Lung (tissue), 12 donors: ENCODE data around the gene ASMT. TPM values are rescaled to one million over a fixed set of nuclear protein-coding genes. Genes with fewer than 3 reads are reported as not detected.

ENCODE experiments used
- ATAC-seq: fragments of 200-7000 bp; cut with Tn5 transposase; one replicate; pipeline ENCODE4 v1.9.1; 2020; ENCODE audit warnings: moderate number of reproducible peaks; ENCODE audit not compliant: insufficient read depth, low FRiP score
- DNase-seq, 3 donors: peaks; one replicate each; pipeline ENCODE4 v3.0.0-alpha.2; 2013 to 2017
- H3K27ac ChIP-seq, 2 donors: one replicate each; pipeline ENCODE4 v1.5.1; 2013; ENCODE audit warnings: mild to moderate bottlenecking in 2 of 2, moderate library complexity in 2 of 2, control low read depth in 1 of 2, inconsistent platforms in 1 of 2, low read depth in 1 of 2, low read length in 1 of 2
- H3K27me3 ChIP-seq, 3 donors: one replicate each; pipeline ENCODE4 v1.5.1; 2013; ENCODE audit warnings: low read length in 2 of 3; ENCODE audit not compliant: control insufficient read depth in 3 of 3, insufficient read depth in 3 of 3
- H3K36me3 ChIP-seq, 4 donors: one replicate each; pipeline ENCODE4 v1.5.1; 2013; ENCODE audit warnings: low read length in 4 of 4, mild to moderate bottlenecking in 1 of 4, moderate library complexity in 1 of 4; ENCODE audit not compliant: control insufficient read depth in 4 of 4, insufficient read depth in 4 of 4
- H3K4me1 ChIP-seq, 5 donors: one replicate each; pipeline ENCODE4 v1.5.1; 2013; ENCODE audit warnings: low read length in 5 of 5, mild to moderate bottlenecking in 2 of 5, moderate library complexity in 1 of 5; ENCODE audit not compliant: control insufficient read depth in 5 of 5, insufficient read depth in 5 of 5
- H3K4me3 ChIP-seq: one replicate; pipeline ENCODE4 v1.5.1; 2013; ENCODE audit warnings: mild to moderate bottlenecking, control low read depth, moderate library complexity
- H3K9ac ChIP-seq, 2 donors: one replicate each; pipeline ENCODE4 v1.5.1; 2013; ENCODE audit warnings: low read length in 2 of 2, control low read depth in 1 of 2; ENCODE audit not compliant: insufficient read depth in 1 of 2
- H3K9me3 ChIP-seq, 4 donors: one replicate each; pipeline ENCODE4 v1.5.1; 2013; ENCODE audit warnings: low read length in 3 of 4, mild to moderate bottlenecking in 1 of 4, moderate library complexity in 1 of 4; ENCODE audit not compliant: control insufficient read depth in 4 of 4, insufficient read depth in 3 of 4
- WGBS, 2 donors: extraction: QIAGEN DNeasy Blood & Tissue Kit; methylation state at CpG; one replicate each; pipeline ENCODE4 v1.1.7; 2013; 5-methylcytosine and 5-hydroxymethylcytosine counted together
- polyA plus RNA-seq, 2 donors: library from polyadenylated mRNA; stranded (reverse); fragments of 200-250 nt; gene quantifications; one replicate each; pipeline ENCODE4 v1.2.1, GENCODE V29; 2013
- total RNA-seq, 2 donors: library from RNA; depleted of rRNA in 1 of 2; stranded (reverse); fragments of >200 nt in 1 of 2; gene quantifications; one replicate each; pipeline ENCODE4 v1.2.1, GENCODE V29; 2014 to 2021
- TF ChIP-seq, protein P1 (sequence below): IDR thresholded peaks from 2 replicates; pipeline ENCODE4 v1.5.1; 2012; ENCODE audit warnings: mild to moderate bottlenecking; ENCODE audit errors: control extremely low read depth, extremely low read depth
- donor health status: control.
- donor health status: control.
- donor health status: Bipolar disorder and iron deficiency.
- donor health status: healthy.
- donor health status: DM: yes; HTN: yes; CAD: no.

ASMT gene
- total and polyA plus RNA-seq, 4 donors: 0.09 to 0.63 (median 0.31) TPM

GRCh38 chrX:1599791-1600405 lies 15.0 kb upstream of the ASMT start:
- Histone ChIP-seq H3K4me1 (peaks cover 0 to under 1% (median 0%) of the 10 kb centered on the region in 5 donors), H3K9me3 (peaks cover 0 to 11% (median 2%) of the 10 kb centered on the region in 4 donors), H3K27me3 (no peaks in the 10 kb centered on the region), H3K36me3 (peaks cover 39 to 78% (median 58%) of the 10 kb centered on the region in 4 donors), H3K27ac (no peak overlapping the region), H3K4me3 (no peak overlapping the region), H3K9ac (no peak overlapping the region)
- WGBS, 2 donors: 97 to 98% methylated on average over 36 of the region's 36 CpGs
- ATAC-seq: no peak
- no peak for DNase-seq
- TF ChIP-seq, protein P1, sequence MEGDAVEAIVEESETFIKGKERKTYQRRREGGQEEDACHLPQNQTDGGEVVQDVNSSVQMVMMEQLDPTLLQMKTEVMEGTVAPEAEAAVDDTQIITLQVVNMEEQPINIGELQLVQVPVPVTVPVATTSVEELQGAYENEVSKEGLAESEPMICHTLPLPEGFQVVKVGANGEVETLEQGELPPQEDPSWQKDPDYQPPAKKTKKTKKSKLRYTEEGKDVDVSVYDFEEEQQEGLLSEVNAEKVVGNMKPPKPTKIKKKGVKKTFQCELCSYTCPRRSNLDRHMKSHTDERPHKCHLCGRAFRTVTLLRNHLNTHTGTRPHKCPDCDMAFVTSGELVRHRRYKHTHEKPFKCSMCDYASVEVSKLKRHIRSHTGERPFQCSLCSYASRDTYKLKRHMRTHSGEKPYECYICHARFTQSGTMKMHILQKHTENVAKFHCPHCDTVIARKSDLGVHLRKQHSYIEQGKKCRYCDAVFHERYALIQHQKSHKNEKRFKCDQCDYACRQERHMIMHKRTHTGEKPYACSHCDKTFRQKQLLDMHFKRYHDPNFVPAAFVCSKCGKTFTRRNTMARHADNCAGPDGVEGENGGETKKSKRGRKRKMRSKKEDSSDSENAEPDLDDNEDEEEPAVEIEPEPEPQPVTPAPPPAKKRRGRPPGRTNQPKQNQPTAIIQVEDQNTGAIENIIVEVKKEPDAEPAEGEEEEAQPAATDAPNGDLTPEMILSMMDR: no peak

DNA sequence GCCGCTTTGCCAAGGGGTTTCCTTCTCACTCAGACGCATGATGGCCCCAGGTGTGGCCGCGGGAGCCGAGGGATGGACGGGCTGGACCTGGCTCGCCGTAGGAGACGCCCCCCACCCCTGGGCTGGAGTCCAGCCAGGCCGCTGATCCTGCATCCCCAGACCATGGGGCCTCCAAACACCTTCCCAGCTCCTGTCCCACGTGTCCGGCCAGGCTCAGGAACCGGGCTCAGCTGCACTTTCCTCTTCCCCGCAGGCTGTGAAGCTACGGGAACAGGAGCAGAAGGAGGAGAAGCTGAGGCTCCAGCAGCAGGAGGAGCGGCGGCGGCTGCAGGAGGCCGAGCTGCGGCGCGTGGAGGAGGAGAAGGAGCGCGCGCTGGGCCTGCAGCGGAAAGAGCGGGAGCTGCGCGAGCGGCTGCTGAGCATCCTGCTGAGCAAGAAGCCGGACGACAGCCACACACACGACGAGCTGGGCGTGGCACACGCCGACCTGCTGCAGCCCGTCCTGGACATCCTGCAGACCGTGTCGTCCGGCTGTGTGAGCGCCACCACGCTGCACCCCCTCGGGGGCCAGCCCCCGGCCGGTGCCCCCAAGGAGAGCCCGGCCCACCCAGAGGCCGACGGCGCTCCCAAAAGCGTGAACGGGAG lies 14.3 kb upstream of the ASMT start:
- no peaks in the 10 kb centered on the region for H3K27me3 ChIP-seq
- 98% methylated on average over 51 to 52 of the region's 52 CpGs for WGBS, 2 donors
- no peak overlapping the region for H3K27ac ChIP-seq
- DNase-seq: no peak
- peaks cover 0 to 11% (median 2%) of the 10 kb centered on the region in 4 donors for H3K9me3 ChIP-seq
- no peaks in the 10 kb centered on the region for H3K4me1 ChIP-seq
- no peak overlapping the region for H3K4me3 ChIP-seq
- no peak for ATAC-seq
- TF ChIP-seq, protein P1: no peak
- H3K9ac ChIP-seq: no peak overlapping the region
- peaks cover 34 to 72% (median 55%) of the 10 kb centered on the region in 4 donors for H3K36me3 ChIP-seq

DNA sequence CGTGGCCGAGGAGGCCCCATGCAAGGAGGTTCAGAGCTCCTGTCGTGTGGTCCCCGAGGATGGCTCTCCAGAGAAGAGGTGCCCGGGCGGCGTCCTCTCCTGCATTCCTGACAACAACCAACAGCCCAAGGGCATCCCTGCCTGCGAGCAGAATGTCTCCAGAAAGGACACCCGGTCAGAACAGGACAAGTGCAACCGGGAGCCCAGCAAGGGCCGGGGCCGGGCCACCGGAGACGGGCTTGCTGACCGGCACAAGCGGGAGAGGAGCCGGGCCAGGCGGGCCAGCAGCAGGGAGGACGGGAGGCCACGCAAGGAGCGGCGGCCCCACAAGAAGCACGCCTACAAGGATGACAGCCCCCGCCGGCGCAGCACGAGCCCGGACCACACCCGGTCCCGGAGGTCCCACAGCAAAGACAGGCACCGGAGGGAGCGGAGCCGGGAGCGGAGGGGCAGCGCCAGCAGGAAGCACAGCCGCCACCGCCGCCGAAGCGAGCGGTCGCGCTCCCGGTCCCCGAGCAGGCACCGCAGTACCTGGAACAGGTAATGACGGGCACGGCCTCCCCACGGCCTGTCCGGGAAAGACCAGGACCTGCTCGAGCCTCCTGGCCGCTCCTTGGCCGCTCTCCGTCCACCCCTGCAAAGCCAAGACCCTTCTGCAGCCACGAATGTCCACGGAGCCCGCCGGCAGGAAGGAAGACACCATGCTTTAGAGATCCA lies 13.7 kb upstream of the ASMT start:
- Histone ChIP-seq H3K9ac (no peak overlapping the region), H3K4me1 (no peaks in the 10 kb centered on the region), H3K36me3 (peaks cover 30 to 67% (median 50%) of the 10 kb centered on the region in 4 donors), H3K9me3 (peaks cover 0 to 11% (median 2%) of the 10 kb centered on the region in 4 donors), H3K27ac (no peak overlapping the region), H3K4me3 (no peak overlapping the region), H3K27me3 (no peaks in the 10 kb centered on the region)
- 98% methylated on average over 58 of the region's 58 CpGs for WGBS, 2 donors
- ATAC-seq: no peak
- TF ChIP-seq, protein P1: no peak
- DNase-seq: no peak
